ENCODE data around the gene C22orf31. TPM values are rescaled to one million over a fixed set of nuclear protein-coding genes. Genes with fewer than 3 reads are reported as not detected.

Gene C22orf31
- polyA plus RNA-seq, 1 experiment: not detected

- Histone ChIP-seq H3K36me3 (ENCODE audit: control insufficient read depth, insufficient read depth, low read length) (no peaks in the 10 kb centered on the region), H3K4me3 (ENCODE audit: low read depth, low read length) (no peak overlapping the region), H3K27me3 (ENCODE audit: control insufficient read depth, insufficient read depth, low read length) (no peaks in the 10 kb centered on the region)
- TF ChIP-seq CTCF (IDR thresholded peaks at IDR 0.05; ENCODE audit: insufficient read depth, low read depth, low read length): no peak
- ChIA-PET POLR2A (no interaction called here), CTCF (interaction anchor here (0.6 to 3.2 kb wide), 2 partner anchors 59 to 64 kb away, joined by 3 to 12 read pairs; no protein-coding TSS in a partner anchor)
- no peak for DNase-seq (ENCODE audit: low read depth)
Measured at GRCh38 chr22:29095459-29095858, 33.8 kb upstream of the C22orf31 start.

- no peak for TF ChIP-seq CTCF (IDR thresholded peaks at IDR 0.05; ENCODE audit: insufficient read depth, low read depth, low read length)
- no peaks in the 10 kb centered on the region for H3K27me3 ChIP-seq (ENCODE audit: control insufficient read depth, insufficient read depth, low read length)
- DNase-seq (ENCODE audit: low read depth): peak; percentile 75
- CTCF ChIA-PET: interaction anchor here (1.1 to 3.2 kb wide), 3 partner anchors 12 to 61 kb away, joined by 3 to 12 read pairs (median 6); no protein-coding TSS in a partner anchor
- POLR2A ChIA-PET: interaction anchor here (0.7 kb wide), 1 partner anchor 14 kb away, joined by 3 read pairs; no protein-coding TSS in a partner anchor
- no peaks in the 10 kb centered on the region for H3K36me3 ChIP-seq (ENCODE audit: control insufficient read depth, insufficient read depth, low read length)
- H3K4me3 ChIP-seq (ENCODE audit: low read depth, low read length): no peak overlapping the region
Measured at GRCh38 chr22:29093501-29094300, 32.1 kb upstream of the C22orf31 start.

- Histone ChIP-seq H3K36me3 (ENCODE audit: control insufficient read depth, insufficient read depth, low read length) (no peaks in the 10 kb centered on the region), H3K4me3 (ENCODE audit: low read depth, low read length) (no peak overlapping the region), H3K27me3 (ENCODE audit: control insufficient read depth, insufficient read depth, low read length) (no peaks in the 10 kb centered on the region)
- DNase-seq (ENCODE audit: low read depth): no peak
- POLR2A ChIA-PET: no interaction called here
- CTCF ChIA-PET: interaction anchor here (1.6 kb wide), 1 partner anchor 53 kb away, joined by 6 read pairs; no protein-coding TSS in a partner anchor
- no peak for TF ChIP-seq CTCF (IDR thresholded peaks at IDR 0.05; ENCODE audit: insufficient read depth, low read depth, low read length)
Measured at GRCh38 chr22:29093030-29093429, 31.4 kb upstream of the C22orf31 start.

GRCh38 chr22:29092243-29092642, 30.6 kb upstream of the C22orf31 start:
- CTCF ChIA-PET: interaction anchor here (0.8 to 1.9 kb wide), 2 partner anchors 10 to 17 kb away, joined by 5 to 8 read pairs; no protein-coding TSS in a partner anchor
- H3K27me3 ChIP-seq (ENCODE audit: control insufficient read depth, insufficient read depth, low read length): no peaks in the 10 kb centered on the region
- no peaks in the 10 kb centered on the region for H3K36me3 ChIP-seq (ENCODE audit: control insufficient read depth, insufficient read depth, low read length)
- DNase-seq (ENCODE audit: low read depth): no peak
- TF ChIP-seq CTCF (IDR thresholded peaks at IDR 0.05; ENCODE audit: insufficient read depth, low read depth, low read length): no peak
- POLR2A ChIA-PET: no interaction called here
- H3K4me3 ChIP-seq (ENCODE audit: low read depth, low read length): no peak overlapping the region

- TF ChIP-seq CTCF (IDR thresholded peaks at IDR 0.05; ENCODE audit: insufficient read depth, low read depth, low read length): no peak
- ChIA-PET CTCF (interaction anchor here (2.6 kb wide), 1 partner anchor 64 kb away, joined by 8 read pairs; no protein-coding TSS in a partner anchor), POLR2A (no interaction called here)
- H3K27me3 ChIP-seq (ENCODE audit: control insufficient read depth, insufficient read depth, low read length): 0 out of 2 replicates have a peak, but pooled peaks cover 2% of the 10 kb centered on the region
- no peaks in the 10 kb centered on the region for H3K36me3 ChIP-seq (ENCODE audit: control insufficient read depth, insufficient read depth, low read length)
- no peak overlapping the region for H3K4me3 ChIP-seq (ENCODE audit: low read depth, low read length)
- DNase-seq (ENCODE audit: low read depth): no peak
Measured at GRCh38 chr22:29090039-29090438, 28.4 kb upstream of the C22orf31 start.
